Glomerular visceral epithelial cell (primary cell): Measurements from ENCODE around the gene GBA2.
A peak's percentile ranks its signal among the peaks of the same experiment; 100 is the strongest.

Source experiments
- DNase-seq: peaks from one replicate; pipeline ENCODE4 v3.0.0-alpha.2; 2016; ENCODE audit errors: extremely low spot score

The GBA2 gene

DNA sequence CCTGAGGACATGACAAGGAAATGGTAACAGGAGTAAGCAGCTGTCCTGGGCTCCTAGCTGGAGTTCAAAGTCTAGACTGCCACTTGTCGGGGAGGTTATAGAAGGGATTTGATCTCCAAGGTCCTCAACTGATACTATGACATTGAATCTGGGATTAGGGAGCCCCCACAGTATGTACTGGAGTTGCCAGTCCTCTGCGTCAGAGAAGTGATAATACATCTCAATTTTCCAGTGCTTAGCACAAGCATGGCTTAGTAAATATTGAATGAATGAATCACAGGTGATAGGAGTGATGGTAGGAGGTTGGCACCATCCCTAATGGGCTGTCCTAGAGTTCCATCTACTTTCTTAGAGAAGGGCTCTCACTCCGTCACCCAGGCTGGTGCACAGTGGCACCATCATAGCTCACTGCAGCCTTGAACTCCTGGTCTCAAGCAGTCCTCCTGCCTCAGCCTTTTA is 53.1 kb downstream of the GBA2 start:
- DNase-seq: no peak

DNA sequence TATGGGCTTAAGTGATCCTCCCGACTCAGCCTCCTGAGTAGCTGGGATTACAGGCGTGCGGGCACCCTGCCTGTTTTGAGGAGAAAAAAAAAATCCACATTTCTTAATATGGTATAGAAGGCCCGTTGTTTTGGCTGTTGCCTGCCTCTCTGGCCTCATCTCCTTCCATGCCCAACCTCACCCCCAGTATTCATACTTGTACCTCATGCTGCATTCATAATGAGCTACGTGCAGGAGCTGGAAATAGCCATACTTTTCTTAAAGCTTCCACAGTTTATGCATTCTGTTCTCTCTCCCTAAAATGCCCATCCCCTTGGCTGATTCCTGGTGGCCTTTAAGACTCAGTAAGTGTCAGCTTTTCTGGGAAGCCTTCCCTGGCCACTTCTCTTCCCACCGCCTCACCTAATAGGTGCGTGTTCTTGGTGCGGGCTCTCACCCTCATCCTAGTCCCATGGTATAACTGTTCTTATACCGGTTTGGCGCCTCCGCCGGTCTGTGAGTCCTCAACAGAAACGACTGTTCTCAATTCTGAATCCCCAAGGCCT is 57.2 kb downstream of the GBA2 start:
- DNase-seq: no peak

DNA sequence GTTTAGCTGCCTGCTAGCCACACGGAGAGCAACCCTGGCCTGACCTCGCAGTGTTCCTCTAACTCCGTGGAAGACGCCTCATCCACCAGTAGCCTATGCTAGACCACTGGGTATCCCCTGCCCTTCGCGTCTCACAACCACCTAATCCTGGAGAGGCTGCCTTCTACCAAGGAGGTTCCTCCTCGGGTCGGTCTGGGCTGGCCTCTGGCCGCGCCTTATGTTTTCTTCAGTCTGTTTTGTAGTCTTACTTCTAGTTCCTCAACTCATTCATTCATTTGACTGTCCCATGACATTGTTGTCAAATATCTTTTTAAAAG is 57.7 kb downstream of the GBA2 start:
- no peak for DNase-seq

DNA sequence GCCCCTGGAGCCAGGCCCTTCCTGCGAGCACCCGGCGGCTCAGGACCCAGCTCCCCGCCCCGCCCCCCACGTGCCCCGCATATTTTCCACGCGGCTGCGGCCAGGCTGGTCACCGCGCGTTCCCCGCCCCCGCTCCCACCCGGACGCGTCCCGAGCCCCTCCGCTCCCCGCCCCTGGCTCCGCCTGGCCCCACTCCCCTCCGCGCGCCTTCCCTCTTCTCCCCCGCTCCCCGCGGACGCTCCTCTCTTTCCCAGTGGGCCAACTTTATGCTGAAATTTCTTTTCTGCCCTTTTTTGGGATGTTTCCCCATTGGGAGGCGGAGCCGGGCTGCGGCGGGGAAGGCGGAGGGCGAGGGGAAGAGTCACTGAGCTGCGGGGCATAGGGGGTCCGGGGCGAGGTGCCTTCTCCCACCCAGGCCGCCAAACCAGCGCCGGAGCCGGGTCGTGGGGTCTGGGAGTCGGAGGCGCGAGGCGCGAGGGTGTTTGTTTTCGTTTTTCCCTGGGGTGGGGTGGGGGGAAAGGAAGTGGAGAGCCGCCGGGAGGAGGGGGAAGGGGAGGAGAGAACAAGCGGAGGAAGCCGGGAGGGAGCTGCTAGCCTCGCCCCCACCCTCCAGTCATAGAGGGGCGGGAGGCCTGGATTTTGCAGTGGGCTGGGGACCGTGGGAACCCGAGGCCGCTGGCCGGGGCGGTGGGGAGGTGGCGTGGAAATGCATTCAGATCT is 58.3 kb downstream of the GBA2 start:
- peak; percentile 65 for DNase-seq

DNA sequence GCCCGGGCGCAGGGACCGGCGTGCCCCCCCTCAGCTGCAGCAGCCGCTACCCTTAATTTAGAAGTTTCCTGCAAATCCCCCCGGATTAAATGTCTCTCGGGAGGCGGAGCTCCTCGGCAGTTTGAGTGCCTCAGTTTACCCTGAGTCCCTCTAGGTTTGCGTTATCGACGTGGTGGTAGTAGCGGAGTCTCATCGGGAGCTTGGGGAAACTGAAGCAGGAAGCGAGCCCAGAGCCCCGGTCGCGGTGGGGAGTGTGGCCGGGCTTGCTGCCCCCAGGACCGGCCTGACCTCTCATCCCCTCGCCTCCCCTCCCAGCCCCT is 58.8 kb downstream of the GBA2 start:
- DNase-seq: no peak

DNA sequence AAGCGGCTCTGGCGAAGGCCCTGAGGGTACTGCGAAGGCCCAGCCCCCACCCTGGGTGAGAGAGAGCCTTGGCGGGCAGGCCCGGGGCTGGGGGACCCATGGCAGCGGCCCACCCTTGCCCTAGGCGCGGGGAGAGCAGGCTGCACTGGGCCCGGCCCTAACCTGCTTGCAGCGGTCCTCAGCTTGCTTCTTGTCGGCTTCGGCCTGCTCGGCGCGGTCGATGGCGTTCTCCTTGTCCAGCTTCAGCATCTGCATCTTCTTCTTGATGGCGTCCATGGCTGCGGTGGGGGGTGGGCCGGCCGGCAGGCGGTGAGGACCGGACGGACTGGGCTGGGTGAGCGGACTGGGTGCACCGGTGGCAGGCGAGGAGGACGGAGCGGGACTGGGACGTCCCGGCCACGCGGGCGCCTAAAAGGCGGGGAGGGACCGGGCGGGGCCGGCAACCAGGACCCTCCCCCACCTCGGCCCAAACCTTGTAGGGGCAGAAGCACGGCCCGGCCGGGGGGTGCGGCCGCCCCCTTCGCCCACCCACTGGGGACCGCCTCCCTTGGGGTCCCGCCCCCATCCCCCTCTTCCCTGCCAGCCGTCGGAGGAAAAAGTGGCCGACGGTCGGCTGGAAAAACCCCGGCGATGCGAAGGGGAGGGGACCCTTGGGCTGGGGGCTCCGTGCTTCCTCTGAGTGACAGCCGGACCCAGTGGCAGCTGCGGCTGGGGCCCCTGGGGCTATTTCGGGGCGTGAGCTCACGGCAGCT is 59.3 kb downstream of the GBA2 start, which contains the start of gene TPM2:
TSS of gene TPM2 (minus strand) at position 384 of the 752 bp plus-strand sequence. CDS start at position 276, 108 bp downstream.
- peak; percentile 76 for DNase-seq

DNA sequence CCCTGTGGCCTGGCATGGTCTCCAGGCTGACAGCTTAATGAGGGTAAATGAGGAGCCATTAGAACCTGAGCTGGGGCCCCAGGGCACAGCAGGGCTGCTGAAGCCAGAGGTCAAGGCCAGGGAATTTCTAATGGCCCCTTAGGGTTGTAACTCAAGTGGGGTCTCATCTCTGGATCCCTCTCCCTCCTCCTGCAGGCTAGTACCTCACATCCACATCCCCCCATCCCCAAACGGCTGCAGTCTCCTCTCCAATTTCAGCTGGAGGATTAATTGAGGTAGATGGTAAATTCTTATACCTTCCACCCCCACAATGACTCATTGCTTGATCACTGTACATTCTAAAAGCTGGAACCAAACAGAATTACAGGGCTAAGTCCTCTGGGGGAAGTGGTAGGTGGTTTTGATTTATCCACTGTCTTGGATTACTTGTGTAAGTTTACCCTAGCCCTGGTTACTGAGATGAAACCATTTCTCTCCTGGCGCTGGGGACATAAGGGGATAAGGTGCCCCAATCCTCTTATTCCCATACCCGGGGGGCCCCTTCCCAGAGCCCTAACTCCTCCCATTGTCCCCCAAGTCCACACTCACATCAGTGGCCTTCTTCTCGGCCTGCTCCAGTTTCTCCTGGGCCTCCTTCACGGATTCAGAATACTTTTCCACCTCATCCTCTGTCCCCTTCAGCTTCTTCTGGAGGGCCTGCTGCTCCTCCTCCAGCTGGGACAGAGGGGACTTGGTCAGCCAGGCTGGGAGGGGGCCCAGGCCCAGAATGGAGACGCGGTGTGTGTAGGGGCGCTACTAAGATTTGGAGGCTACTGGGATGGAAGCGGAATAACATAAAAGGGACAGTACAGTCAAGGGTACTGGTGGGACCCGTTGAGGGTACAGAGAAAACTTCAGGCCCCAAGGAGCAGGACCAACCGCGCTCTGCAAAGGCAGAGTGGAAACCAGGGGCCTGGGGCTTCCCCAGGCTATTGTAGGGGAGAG is 60.2 kb downstream of the GBA2 start:
- peak; percentile 71 for DNase-seq

DNA sequence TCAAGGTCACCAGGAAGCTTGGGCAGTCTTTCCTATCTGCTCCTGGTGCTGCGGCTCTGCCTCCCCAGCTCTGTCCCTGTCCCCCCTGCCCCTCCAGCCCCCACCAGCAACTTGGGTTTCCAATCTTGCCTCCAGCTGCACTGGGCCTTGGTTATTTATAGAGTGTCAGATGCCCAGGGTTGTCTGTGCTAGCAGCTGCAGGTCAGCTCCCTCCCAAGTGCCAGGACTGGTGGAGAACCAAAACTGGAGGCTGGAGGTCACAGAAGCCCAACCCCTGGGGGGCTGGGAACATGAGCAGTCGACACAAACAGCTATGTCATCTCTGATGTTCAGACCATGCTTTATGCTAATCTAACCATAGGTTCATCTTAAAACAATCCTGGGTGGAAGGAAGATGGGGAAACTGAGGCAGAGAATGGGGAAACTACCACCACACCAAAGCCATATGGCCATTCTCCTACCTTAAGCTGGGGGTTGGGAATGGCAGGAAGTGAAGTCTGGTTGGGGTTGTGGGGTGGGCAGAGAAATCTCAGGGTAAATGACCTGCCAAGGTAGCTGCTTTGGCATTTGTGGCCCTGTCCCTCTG is 61.0 kb downstream of the GBA2 start:
- DNase-seq: no peak

DNA sequence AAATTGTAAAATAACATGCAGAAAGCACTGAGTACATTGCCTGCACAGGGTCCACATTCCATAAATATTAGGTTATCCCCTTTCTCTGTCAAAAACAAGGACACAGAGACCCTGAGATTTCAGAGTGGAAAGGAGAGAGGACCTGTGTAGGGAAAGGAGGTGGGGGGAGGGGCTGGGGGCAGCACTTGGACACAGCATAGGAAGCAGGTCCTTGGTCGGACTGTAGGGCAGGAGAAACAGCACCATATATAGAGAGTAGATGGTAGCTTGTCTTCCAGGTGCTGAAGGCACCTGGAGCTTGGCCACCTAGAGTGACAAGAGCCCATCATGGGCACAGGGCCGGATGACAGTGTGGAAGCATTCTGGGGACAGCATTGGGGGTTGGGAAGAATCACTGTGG is 61.7 kb downstream of the GBA2 start:
- DNase-seq: no peak
